Measurements from ENCODE around the gene MCTP1. TPM values are rescaled to one million over a fixed set of nuclear protein-coding genes. Genes with fewer than 3 reads are reported as not detected.

Gene MCTP1
- total and polyA plus RNA-seq, 2 donors from 2014 or later = 1.4 to 19.3 TPM

GRCh38 chr5:94900006-94900505 lies 384.8 kb downstream of the MCTP1 start:
- DNase-seq (no peak), FAIRE-seq (no peak)
- H3K9me3 ChIP-seq (ENCODE audit: control insufficient read depth in 2 of 3, insufficient read depth in 1 of 3, low read length in 3 of 3) = no peaks in the 10 kb centered on the region
- no peak for TF ChIP-seq CTCF (IDR thresholded peaks at IDR 0.05; ENCODE audit: borderline replicate concordance, extremely low read depth, insufficient read depth)
- H3K27ac ChIP-seq (ENCODE audit: low read depth in 2 of 2, low read length in 2 of 2) = no peak overlapping the region
- H3K27me3 ChIP-seq (ENCODE audit: control insufficient read depth, insufficient read depth, low read length) = no peaks in the 10 kb centered on the region
- H3K4me1 ChIP-seq (ENCODE audit: control insufficient read depth in 2 of 3, insufficient read depth in 2 of 3, low read depth in 1 of 3, low read length in 3 of 3) = no peaks in the 10 kb centered on the region
- no peaks in the 10 kb centered on the region for H3K36me3 ChIP-seq (ENCODE audit: control insufficient read depth in 2 of 3, insufficient read depth in 3 of 3, low read length in 3 of 3)
- no peak overlapping the region for H3K9ac ChIP-seq (ENCODE audit: low read length in 3 of 3)
- intact Hi-C loops (cut with DNase I) = no loop called here
- H3K4me3 ChIP-seq (ENCODE audit: low read length in 3 of 3) = no peak overlapping the region

- intact Hi-C loops (cut with DNase I) = no loop called here
- Histone ChIP-seq H3K4me1 (ENCODE audit: control insufficient read depth in 2 of 3, insufficient read depth in 2 of 3, low read depth in 1 of 3, low read length in 3 of 3) (no peaks in the 10 kb centered on the region), H3K9ac (ENCODE audit: low read length in 3 of 3) (no peak overlapping the region), H3K36me3 (ENCODE audit: control insufficient read depth in 2 of 3, insufficient read depth in 3 of 3, low read length in 3 of 3) (no peaks in the 10 kb centered on the region), H3K4me3 (ENCODE audit: low read length in 3 of 3) (no peak overlapping the region), H3K9me3 (ENCODE audit: control insufficient read depth in 2 of 3, insufficient read depth in 1 of 3, low read length in 3 of 3) (no peaks in the 10 kb centered on the region), H3K27me3 (ENCODE audit: control insufficient read depth, insufficient read depth, low read length) (no peaks in the 10 kb centered on the region), H3K27ac (ENCODE audit: low read depth in 2 of 2, low read length in 2 of 2) (no peak overlapping the region)
- no peak for FAIRE-seq
- peak; percentile 31 for TF ChIP-seq CTCF (IDR thresholded peaks at IDR 0.05; ENCODE audit: borderline replicate concordance, extremely low read depth, insufficient read depth)
- peak in 2 of 5 donors; percentile 67 to 71 for DNase-seq
Measured at GRCh38 chr5:94893412-94894135, 391.3 kb downstream of the MCTP1 start.

GRCh38 chr5:94891972-94892371 lies 392.9 kb downstream of the MCTP1 start:
- FAIRE-seq (no peak), DNase-seq (no peak)
- intact Hi-C loops (cut with DNase I) = no loop called here
- Histone ChIP-seq H3K9ac (ENCODE audit: low read length in 3 of 3) (no peak overlapping the region), H3K9me3 (ENCODE audit: control insufficient read depth in 2 of 3, insufficient read depth in 1 of 3, low read length in 3 of 3) (no peaks in the 10 kb centered on the region), H3K27me3 (ENCODE audit: control insufficient read depth, insufficient read depth, low read length) (no peaks in the 10 kb centered on the region), H3K4me1 (ENCODE audit: control insufficient read depth in 2 of 3, insufficient read depth in 2 of 3, low read depth in 1 of 3, low read length in 3 of 3) (no peaks in the 10 kb centered on the region), H3K36me3 (ENCODE audit: control insufficient read depth in 2 of 3, insufficient read depth in 3 of 3, low read length in 3 of 3) (no peaks in the 10 kb centered on the region), H3K4me3 (ENCODE audit: low read length in 3 of 3) (no peak overlapping the region), H3K27ac (ENCODE audit: low read depth in 2 of 2, low read length in 2 of 2) (no peak overlapping the region)
- no peak for TF ChIP-seq CTCF (IDR thresholded peaks at IDR 0.05; ENCODE audit: borderline replicate concordance, extremely low read depth, insufficient read depth)

Measured in kidney (tissue), 14 donors.